Kidney epithelial cell (primary cell): ENCODE measurements around the gene NTM. TPM values are rescaled to one million over a fixed set of nuclear protein-coding genes. Genes with fewer than 3 reads are reported as not detected.

Experiments
- DNase-seq: peaks from one replicate; pipeline ENCODE4 v3.0.0-alpha.2; 2010; ENCODE audit warnings: low read depth
- H3K27me3 ChIP-seq: 2 replicates; pipeline ENCODE4 v1.6.0; 2011; ENCODE audit warnings: low read length; ENCODE audit not compliant: control insufficient read depth, insufficient read depth
- H3K36me3 ChIP-seq: 2 replicates; pipeline ENCODE4 v1.5.1; 2011; ENCODE audit warnings: low read length; ENCODE audit not compliant: control insufficient read depth, insufficient read depth
- H3K4me3 ChIP-seq: 2 replicates; pipeline ENCODE4 v1.5.1; 2011; ENCODE audit warnings: low read depth, mild to moderate bottlenecking, control low read depth, low read length
- CTCF ChIP-seq: IDR thresholded peaks from 2 replicates; pipeline ENCODE4 v1.5.1; 2011; ENCODE audit warnings: mild to moderate bottlenecking, moderate library complexity, low read length, control low read depth, inconsistent platforms; ENCODE audit not compliant: insufficient read depth, poor library complexity, severe bottlenecking
- total RNA-seq: library from RNA; depleted of rRNA; stranded (reverse); fragments of >200 nt; gene quantifications from 2 replicates; pipeline ENCODE4 v1.2.3, GENCODE V29; 2015

NTM gene
- total RNA-seq, 1 donor from 2014 or later: 111 TPM

- Histone ChIP-seq H3K27me3 (no peaks in the 10 kb centered on the region), H3K4me3 (no peak overlapping the region), H3K36me3 (no peaks in the 10 kb centered on the region)
- no peak for DNase-seq
- no peak for TF ChIP-seq CTCF
Observed at GRCh38 chr11:132336781-132337535, 966.5 kb downstream of the NTM start.

- DNase-seq: no peak
- H3K36me3 ChIP-seq: no peaks in the 10 kb centered on the region
- H3K27me3 ChIP-seq: no peaks in the 10 kb centered on the region
- no peak overlapping the region for H3K4me3 ChIP-seq
- no peak for TF ChIP-seq CTCF
Observed at GRCh38 chr11:132337819-132338416, 967.5 kb downstream of the NTM start.

DNA sequence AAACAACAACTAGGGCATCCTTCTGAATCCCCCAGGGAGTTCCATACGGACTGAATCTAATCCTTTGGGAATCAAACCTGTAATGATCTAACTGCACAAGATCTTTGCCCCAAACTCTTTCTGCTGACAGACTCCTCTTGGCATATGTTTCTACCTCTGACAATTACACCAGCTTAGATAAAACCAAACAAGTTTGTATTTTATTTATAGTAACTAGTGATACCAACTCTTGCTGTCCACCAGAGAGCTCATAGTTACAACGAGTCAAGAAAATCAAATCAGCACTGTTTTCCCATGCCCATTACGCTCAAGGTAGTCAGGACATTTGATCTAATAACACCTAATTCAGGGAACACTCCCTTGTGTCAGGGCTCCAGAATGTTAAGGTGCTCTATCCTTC lies 972.0 kb downstream of the NTM start:
- H3K27me3 ChIP-seq: no peaks in the 10 kb centered on the region
- DNase-seq: no peak
- no peak overlapping the region for H3K4me3 ChIP-seq

GRCh38 chr11:132343445-132344175 lies 973.2 kb downstream of the NTM start:
- no peak for TF ChIP-seq CTCF
- no peak for DNase-seq
- Histone ChIP-seq H3K4me3 (no peak overlapping the region), H3K36me3 (no peaks in the 10 kb centered on the region), H3K27me3 (no peaks in the 10 kb centered on the region)

More for the DNA sequence above, 972.0 kb downstream of the NTM start:
- H3K36me3 ChIP-seq: no peaks in the 10 kb centered on the region
- TF ChIP-seq CTCF: no peak

DNA sequence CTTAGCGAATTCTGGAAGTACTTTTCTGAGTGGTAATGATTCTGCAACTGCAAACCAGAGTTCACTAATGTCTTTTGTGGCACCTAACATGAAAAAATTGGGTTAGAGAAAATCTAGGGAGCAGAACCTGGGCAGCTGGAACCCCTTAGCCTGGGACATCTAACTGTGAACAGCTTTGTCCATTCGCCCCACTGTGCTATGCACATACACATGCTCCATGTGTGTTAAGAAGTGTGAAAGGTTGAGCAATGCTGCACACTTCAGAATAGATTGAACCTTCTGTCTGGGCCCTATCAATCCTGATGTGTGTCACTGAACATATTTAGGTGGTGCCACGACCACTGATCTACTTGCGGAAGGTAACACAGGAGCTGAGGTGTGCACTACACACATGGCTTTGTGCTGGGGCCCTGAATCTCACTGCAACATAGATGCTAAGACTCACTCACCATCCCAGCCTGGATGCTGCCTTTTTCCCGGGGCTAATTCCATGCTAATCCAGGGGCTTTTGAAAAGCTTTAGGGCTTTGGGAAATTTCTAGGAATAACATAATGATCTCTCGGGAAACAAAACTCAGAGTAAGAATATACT lies 976.2 kb downstream of the NTM start:
- Histone ChIP-seq H3K36me3 (no peaks in the 10 kb centered on the region), H3K4me3 (no peak overlapping the region), H3K27me3 (no peaks in the 10 kb centered on the region)
- no peak for DNase-seq
- TF ChIP-seq CTCF: no peak
